WTC11 (cell line): ENCODE measurements around the gene STPG3.

Experiments
- NFE2L1 ChIP-seq: sonication (generic); formaldehyde crosslinking; IDR thresholded peaks from 2 replicates; pipeline ENCODE4 v1.8.1; 2023; ENCODE audit warnings: missing genetic modification reagents
- PREB ChIP-seq: sonication (generic); formaldehyde crosslinking; IDR thresholded peaks from 2 replicates; pipeline ENCODE4 v1.8.1; 2022; ENCODE audit warnings: mild to moderate bottlenecking, missing genetic modification reagents, moderate library complexity, borderline replicate concordance

- TF ChIP-seq NFE2L1 (CRISPR knock-in tag) = no peak
- TF ChIP-seq PREB (CRISPR knock-in tag) = no peak
Observed at GRCh38 chr9:137294681-137295237, 43.7 kb downstream of the STPG3 start.
